GM12891 (cell line): Measurements from ENCODE around the gene SRGAP1.

Experiments
- DNase-seq: peaks from one replicate; pipeline ENCODE4 v3.0.0; 2011; ENCODE audit warnings: low spot score; ENCODE audit not compliant: insufficient read length
- FAIRE-seq: peaks from 2 replicates; lab custom pipeline; 2011; peaks lifted over from hg19 to GRCh38; lab: Jason Lieb, UNC
- PAX5 ChIP-seq: IDR thresholded peaks from 2 replicates; pipeline ENCODE4 v1.6.1; 2011; ENCODE audit warnings: low read length, moderate library complexity, mild to moderate bottlenecking; ENCODE audit not compliant: insufficient read depth, severe bottlenecking
- POLR2A ChIP-seq: IDR thresholded peaks from 2 replicates; pipeline ENCODE4 v1.6.1; 2011; ENCODE audit warnings: low read depth, low read length, control low read depth
- POLR2AphosphoS5 ChIP-seq: IDR thresholded peaks from 2 replicates; pipeline ENCODE4 v1.6.1; 2011; ENCODE audit warnings: low read depth, low read length, control low read depth
- POU2F2 ChIP-seq: IDR thresholded peaks from 2 replicates; pipeline ENCODE4 v1.6.1; 2011; ENCODE audit warnings: low read depth, mild to moderate bottlenecking, control low read depth, low read length, moderate library complexity
- SPI1 ChIP-seq: IDR thresholded peaks from 2 replicates; pipeline ENCODE4 v1.6.1; 2011; ENCODE audit warnings: low read depth, low read length, control low read depth
- TAF1 ChIP-seq: IDR thresholded peaks from 2 replicates; pipeline ENCODE4 v1.6.1; 2011; ENCODE audit warnings: low read depth, low read length, control low read depth

SRGAP1 gene

GRCh38 chr12:63982604-63983295, 138.2 kb downstream of the SRGAP1 start:
- no peak for FAIRE-seq
- TF ChIP-seq POU2F2 (no peak), POLR2AphosphoS5 (no peak), PAX5 (no peak), POLR2A (no peak), SPI1 (no peak), TAF1 (no peak)

GRCh38 chr12:63985456-63985855, 141.0 kb downstream of the SRGAP1 start:
- TF ChIP-seq POLR2AphosphoS5 (no peak), POU2F2 (no peak), SPI1 (no peak), TAF1 (no peak), PAX5 (no peak), POLR2A (no peak)
- no peak for FAIRE-seq
- DNase-seq: no peak

More at GRCh38 chr12:63982604-63983295, 138.2 kb downstream of the SRGAP1 start:
- no peak for DNase-seq

GRCh38 chr12:63985945-63986344, 141.4 kb downstream of the SRGAP1 start:
- TF ChIP-seq SPI1 (no peak), POLR2AphosphoS5 (no peak), POLR2A (no peak), TAF1 (no peak), POU2F2 (no peak), PAX5 (no peak)
- FAIRE-seq: no peak
- DNase-seq: no peak

GRCh38 chr12:63989301-63989845, 144.9 kb downstream of the SRGAP1 start:
- DNase-seq: no peak
- no peak for FAIRE-seq

GRCh38 chr12:63990828-63991547, 146.5 kb downstream of the SRGAP1 start:
- FAIRE-seq (no peak), DNase-seq (no peak)
- TF ChIP-seq POU2F2 (no peak), TAF1 (no peak), POLR2A (no peak), SPI1 (no peak), POLR2AphosphoS5 (no peak), PAX5 (no peak)

More at GRCh38 chr12:63989301-63989845, 144.9 kb downstream of the SRGAP1 start:
- no peak for TF ChIP-seq SPI1
- no peak for TF ChIP-seq TAF1
- no peak for TF ChIP-seq PAX5
- no peak for TF ChIP-seq POU2F2
- TF ChIP-seq POLR2A: no peak
- TF ChIP-seq POLR2AphosphoS5: no peak

GRCh38 chr12:63994704-63995103, 150.2 kb downstream of the SRGAP1 start:
- no peak for FAIRE-seq
- TF ChIP-seq POU2F2 (no peak), TAF1 (no peak), SPI1 (no peak), PAX5 (no peak), POLR2AphosphoS5 (no peak), POLR2A (no peak)

GRCh38 chr12:63995512-63995911, 151.0 kb downstream of the SRGAP1 start:
- DNase-seq (no peak), FAIRE-seq (no peak)
- TF ChIP-seq POLR2AphosphoS5: no peak
- no peak for TF ChIP-seq SPI1
- no peak for TF ChIP-seq PAX5
- TF ChIP-seq POU2F2: no peak
- no peak for TF ChIP-seq POLR2A
- no peak for TF ChIP-seq TAF1

More at GRCh38 chr12:63994704-63995103, 150.2 kb downstream of the SRGAP1 start:
- DNase-seq: no peak

- FAIRE-seq (no peak), DNase-seq (no peak)
- no peak for TF ChIP-seq POLR2A
- TF ChIP-seq SPI1: no peak
- TF ChIP-seq POU2F2: no peak
- TF ChIP-seq TAF1: no peak
- TF ChIP-seq PAX5: no peak
- TF ChIP-seq POLR2AphosphoS5: no peak
These were observed 152.1 kb downstream of the SRGAP1 start for GRCh38 chr12:63996556-63996955.

- no peak for TF ChIP-seq POLR2AphosphoS5
- no peak for TF ChIP-seq POLR2A
- TF ChIP-seq PAX5: no peak
- TF ChIP-seq POU2F2: no peak
- no peak for TF ChIP-seq TAF1
- no peak for TF ChIP-seq SPI1
- no peak for DNase-seq
- FAIRE-seq: no peak
These were observed 152.7 kb downstream of the SRGAP1 start for GRCh38 chr12:63997198-63997597.
